Measurements from ENCODE around the gene DHX15.
A peak's percentile ranks its signal among the peaks of the same experiment; 100 is the strongest.

Gene DHX15

GRCh38 chr4:24603343-24603742 is 19.0 kb upstream of the DHX15 start:
- H3K36me3 Mint-ChIP-seq (ENCODE audit: insufficient read depth), result no peaks in the 10 kb centered on the region
- peaks cover 19% of the 10 kb centered on the region for H3K27me3 Mint-ChIP-seq
- H3K9me3 Mint-ChIP-seq, result no peaks in the 10 kb centered on the region
- ATAC-seq (replicated peaks; ENCODE audit: extremely low read depth, poor library complexity, severe bottlenecking) (no peak), DNase-seq (ENCODE audit: low spot score in 2 of 2) (no peak)
- H3K4me3 Mint-ChIP-seq, result no peak overlapping the region
- no peaks in the 10 kb centered on the region for H3K4me1 Mint-ChIP-seq
- H3K27ac Mint-ChIP-seq (ENCODE audit: low read depth), result no peak overlapping the region

GRCh38 chr4:24601121-24601520 is 16.8 kb upstream of the DHX15 start:
- Mint-ChIP-seq H3K27ac (ENCODE audit: low read depth) (no peak overlapping the region), H3K4me1 (no peaks in the 10 kb centered on the region), H3K9me3 (no peaks in the 10 kb centered on the region), H3K4me3 (no peak overlapping the region), H3K27me3 (peaks cover 26% of the 10 kb centered on the region), H3K36me3 (ENCODE audit: insufficient read depth) (peaks cover 2% of the 10 kb centered on the region)
- DNase-seq (ENCODE audit: low spot score in 2 of 2) (no peak), ATAC-seq (replicated peaks; ENCODE audit: extremely low read depth, poor library complexity, severe bottlenecking) (no peak)

- Mint-ChIP-seq H3K9me3 (no peaks in the 10 kb centered on the region), H3K27ac (ENCODE audit: low read depth) (no peak overlapping the region)
These were observed 14.9 kb upstream of the DHX15 start for GRCh38 chr4:24599275-24599674.

GRCh38 chr4:24598025-24598424 is 13.7 kb upstream of the DHX15 start:
- Mint-ChIP-seq H3K9me3 (no peaks in the 10 kb centered on the region), H3K4me3 (no peak overlapping the region), H3K36me3 (ENCODE audit: insufficient read depth) (peaks cover 2% of the 10 kb centered on the region), H3K27ac (ENCODE audit: low read depth) (no peak overlapping the region), H3K27me3 (peaks cover 28% of the 10 kb centered on the region), H3K4me1 (no peaks in the 10 kb centered on the region)
- no peak for ATAC-seq (replicated peaks; ENCODE audit: extremely low read depth, poor library complexity, severe bottlenecking)
- DNase-seq (ENCODE audit: low spot score in 2 of 2), result no peak

More at GRCh38 chr4:24599275-24599674, 14.9 kb upstream of the DHX15 start:
- Mint-ChIP-seq H3K36me3 (ENCODE audit: insufficient read depth) (peaks cover 2% of the 10 kb centered on the region), H3K4me3 (no peak overlapping the region), H3K27me3 (peaks cover 26% of the 10 kb centered on the region), H3K4me1 (no peaks in the 10 kb centered on the region)
- DNase-seq (ENCODE audit: low spot score in 2 of 2) (no peak), ATAC-seq (replicated peaks; ENCODE audit: extremely low read depth, poor library complexity, severe bottlenecking) (no peak)

- H3K27me3 Mint-ChIP-seq, result peaks cover 41% of the 10 kb centered on the region
- H3K4me3 Mint-ChIP-seq, result no peak overlapping the region
- H3K4me1 Mint-ChIP-seq, result no peaks in the 10 kb centered on the region
- ATAC-seq (replicated peaks; ENCODE audit: extremely low read depth, poor library complexity, severe bottlenecking) (no peak), DNase-seq (ENCODE audit: low spot score in 2 of 2) (no peak)
- no peak overlapping the region for H3K27ac Mint-ChIP-seq (ENCODE audit: low read depth)
- peaks cover 2% of the 10 kb centered on the region for H3K36me3 Mint-ChIP-seq (ENCODE audit: insufficient read depth)
- H3K9me3 Mint-ChIP-seq, result peaks cover 3% of the 10 kb centered on the region
These were observed 11.3 kb upstream of the DHX15 start for GRCh38 chr4:24595659-24596058.

- ATAC-seq (replicated peaks; ENCODE audit: extremely low read depth, poor library complexity, severe bottlenecking) (no peak), DNase-seq (ENCODE audit: low spot score in 2 of 2) (no peak)
- H3K9me3 Mint-ChIP-seq, result peaks cover 9% of the 10 kb centered on the region
- peaks cover 41% of the 10 kb centered on the region for H3K27me3 Mint-ChIP-seq
- no peak overlapping the region for H3K27ac Mint-ChIP-seq (ENCODE audit: low read depth)
- peaks cover 2% of the 10 kb centered on the region for H3K36me3 Mint-ChIP-seq (ENCODE audit: insufficient read depth)
- no peaks in the 10 kb centered on the region for H3K4me1 Mint-ChIP-seq
- no peak overlapping the region for H3K4me3 Mint-ChIP-seq
These were observed 10.5 kb upstream of the DHX15 start for GRCh38 chr4:24594887-24595286.

- DNase-seq (ENCODE audit: low spot score in 2 of 2) (no peak), ATAC-seq (replicated peaks; ENCODE audit: extremely low read depth, poor library complexity, severe bottlenecking) (no peak)
- no peak overlapping the region for H3K27ac Mint-ChIP-seq (ENCODE audit: low read depth)
- peaks cover 39% of the 10 kb centered on the region for H3K27me3 Mint-ChIP-seq
- H3K9me3 Mint-ChIP-seq, result peaks cover 9% of the 10 kb centered on the region
- peaks cover 2% of the 10 kb centered on the region for H3K36me3 Mint-ChIP-seq (ENCODE audit: insufficient read depth)
- H3K4me1 Mint-ChIP-seq, result no peaks in the 10 kb centered on the region
- no peak overlapping the region for H3K4me3 Mint-ChIP-seq
These were observed 5.1 kb upstream of the DHX15 start for GRCh38 chr4:24589448-24589847.

GRCh38 chr4:24588216-24588954 is 4.0 kb upstream of the DHX15 start:
- H3K4me3 Mint-ChIP-seq, result no peak overlapping the region

GRCh38 chr4:24583451-24584210 is 723 bp downstream of the DHX15 start:
- no peaks in the 10 kb centered on the region for H3K27me3 Mint-ChIP-seq
- peaks cover 18% of the 10 kb centered on the region for H3K36me3 Mint-ChIP-seq (ENCODE audit: insufficient read depth)
- H3K27ac Mint-ChIP-seq (ENCODE audit: low read depth), result peak overlapping the region; percentile 90
- DNase-seq (ENCODE audit: low spot score in 2 of 2) (no peak), ATAC-seq (replicated peaks; ENCODE audit: extremely low read depth, poor library complexity, severe bottlenecking) (peak; percentile 12)
- peaks cover 48% of the 10 kb centered on the region for H3K4me1 Mint-ChIP-seq
- peak overlapping the region; percentile 93 for H3K4me3 Mint-ChIP-seq
- no peaks in the 10 kb centered on the region for H3K9me3 Mint-ChIP-seq

More at GRCh38 chr4:24588216-24588954, 4.0 kb upstream of the DHX15 start:
- peaks cover 9% of the 10 kb centered on the region for H3K9me3 Mint-ChIP-seq
- no peak for DNase-seq (ENCODE audit: low spot score in 2 of 2)
- ATAC-seq (replicated peaks; ENCODE audit: extremely low read depth, poor library complexity, severe bottlenecking), result no peak
- H3K27ac Mint-ChIP-seq (ENCODE audit: low read depth), result no peak overlapping the region
- peaks cover 3% of the 10 kb centered on the region for H3K4me1 Mint-ChIP-seq
- peaks cover 39% of the 10 kb centered on the region for H3K27me3 Mint-ChIP-seq
- H3K36me3 Mint-ChIP-seq (ENCODE audit: insufficient read depth), result peaks cover 9% of the 10 kb centered on the region

- H3K4me1 Mint-ChIP-seq, result peaks cover 61% of the 10 kb centered on the region
- DNase-seq (ENCODE audit: low spot score in 2 of 2), result no peak
- no peaks in the 10 kb centered on the region for H3K27me3 Mint-ChIP-seq
- no peak for ATAC-seq (replicated peaks; ENCODE audit: extremely low read depth, poor library complexity, severe bottlenecking)
- H3K27ac Mint-ChIP-seq (ENCODE audit: low read depth), result peak overlapping the region; percentile 22
- no peaks in the 10 kb centered on the region for H3K9me3 Mint-ChIP-seq
- peak overlapping the region; percentile 93 for H3K4me3 Mint-ChIP-seq
- H3K36me3 Mint-ChIP-seq (ENCODE audit: insufficient read depth), result peaks cover 18% of the 10 kb centered on the region
These were observed 2.0 kb downstream of the DHX15 start for GRCh38 chr4:24582235-24582832.

GRCh38 chr4:24578364-24578763 is 6.0 kb downstream of the DHX15 start:
- Mint-ChIP-seq H3K4me3 (peak overlapping the region; percentile 35), H3K4me1 (peaks cover 85% of the 10 kb centered on the region), H3K27ac (ENCODE audit: low read depth) (peak overlapping the region; percentile 56), H3K27me3 (no peaks in the 10 kb centered on the region), H3K36me3 (ENCODE audit: insufficient read depth) (peaks cover 38% of the 10 kb centered on the region), H3K9me3 (no peaks in the 10 kb centered on the region)
- DNase-seq (ENCODE audit: low spot score in 2 of 2) (no peak), ATAC-seq (replicated peaks; ENCODE audit: extremely low read depth, poor library complexity, severe bottlenecking) (no peak)

GRCh38 chr4:24576276-24576675 is 8.1 kb downstream of the DHX15 start:
- Mint-ChIP-seq H3K9me3 (no peaks in the 10 kb centered on the region), H3K4me3 (no peak overlapping the region), H3K4me1 (peaks cover 73% of the 10 kb centered on the region), H3K27ac (ENCODE audit: low read depth) (no peak overlapping the region), H3K36me3 (ENCODE audit: insufficient read depth) (peaks cover 39% of the 10 kb centered on the region), H3K27me3 (no peaks in the 10 kb centered on the region)
- DNase-seq (ENCODE audit: low spot score in 2 of 2), result no peak
- no peak for ATAC-seq (replicated peaks; ENCODE audit: extremely low read depth, poor library complexity, severe bottlenecking)
